ENCODE measurements around the gene POLD3. TPM values are rescaled to one million over a fixed set of nuclear protein-coding genes. Genes with fewer than 3 reads are reported as not detected.
A peak's percentile ranks its signal among the peaks of the same experiment; 100 is the strongest.

POLD3 gene
- polyA plus RNA-seq, 2 of the 4 experiments (the other 2 are of a cell fraction) = 20.7 to 36.3 TPM

DNA sequence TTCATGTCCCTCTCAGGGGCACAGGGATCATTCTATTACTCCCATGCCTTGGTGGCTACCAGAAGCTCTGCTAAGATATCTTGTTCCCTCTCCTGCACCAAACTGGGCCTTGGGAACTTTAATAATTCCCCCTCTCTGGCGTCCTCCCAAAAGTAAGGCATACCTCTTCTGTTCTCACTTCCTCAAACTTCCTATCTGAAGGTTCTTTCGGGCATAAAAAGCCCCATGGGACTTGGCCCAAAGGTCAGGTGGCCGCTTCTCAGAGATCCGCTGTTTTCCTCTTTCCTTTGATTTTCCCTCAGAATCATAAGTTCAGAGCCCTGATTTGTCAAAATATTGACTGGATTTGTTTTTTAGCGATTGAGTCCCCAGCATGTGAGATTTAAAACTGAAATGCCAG lies 13.0 kb downstream of the POLD3 start:
- 88% methylated on average over 5 of the region's 5 CpGs for WGBS (ENCODE audit: missing lambda C conversion rate)
- H3K4me2 ChIP-seq = no peak overlapping the region
- FAIRE-seq (no peak), ATAC-seq (no peak), DNase-seq (ENCODE audit: low read depth in 1 of 2, low spot score in 1 of 2) (no peak)
- H3K4me1 ChIP-seq = no peaks in the 10 kb centered on the region
- no peaks in the 10 kb centered on the region for H3K9me3 ChIP-seq
- TF ChIP-seq SMC3 (IDR thresholded peaks at IDR 0.05) (no peak), TFCP2L1 (CRISPR knock-in tag; IDR thresholded peaks at IDR 0.05) (no peak), NR3C1 (IDR thresholded peaks at IDR 0.05) (no peak), EP300 (IDR thresholded peaks at IDR 0.05) (no peak), ZSCAN20 (CRISPR knock-in tag; IDR thresholded peaks at IDR 0.05) (no peak), ESRRA (IDR thresholded peaks at IDR 0.05; ENCODE audit: borderline replicate concordance, low read length) (no peak), FOSB (CRISPR knock-in tag; IDR thresholded peaks at IDR 0.05) (no peak), POLR2A (IDR thresholded peaks at IDR 0.05; ENCODE audit: low read length) (no peak), KDM5A (IDR thresholded peaks at IDR 0.05) (no peak), KDM1A (IDR thresholded peaks at IDR 0.05; ENCODE audit: low read depth) (no peak), FOSL2 (IDR thresholded peaks at IDR 0.05) (no peak), FOSL2 (CRISPR knock-in tag; IDR thresholded peaks at IDR 0.05) (no peak), RNF2 (IDR thresholded peaks at IDR 0.05; ENCODE audit: borderline replicate concordance, low read depth) (no peak), PHF8 (IDR thresholded peaks at IDR 0.05; ENCODE audit: borderline replicate concordance, low read depth) (no peak), JUNB (IDR thresholded peaks at IDR 0.05) (no peak)
- TF ChIP-seq, protein P1, sequence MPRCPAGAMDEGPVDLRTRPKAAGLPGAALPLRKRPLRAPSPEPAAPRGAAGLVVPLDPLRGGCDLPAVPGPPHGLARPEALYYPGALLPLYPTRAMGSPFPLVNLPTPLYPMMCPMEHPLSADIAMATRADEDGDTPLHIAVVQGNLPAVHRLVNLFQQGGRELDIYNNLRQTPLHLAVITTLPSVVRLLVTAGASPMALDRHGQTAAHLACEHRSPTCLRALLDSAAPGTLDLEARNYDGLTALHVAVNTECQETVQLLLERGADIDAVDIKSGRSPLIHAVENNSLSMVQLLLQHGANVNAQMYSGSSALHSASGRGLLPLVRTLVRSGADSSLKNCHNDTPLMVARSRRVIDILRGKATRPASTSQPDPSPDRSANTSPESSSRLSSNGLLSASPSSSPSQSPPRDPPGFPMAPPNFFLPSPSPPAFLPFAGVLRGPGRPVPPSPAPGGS (IDR thresholded peaks at IDR 0.05) = no peak
- TF ChIP-seq, protein P2, sequence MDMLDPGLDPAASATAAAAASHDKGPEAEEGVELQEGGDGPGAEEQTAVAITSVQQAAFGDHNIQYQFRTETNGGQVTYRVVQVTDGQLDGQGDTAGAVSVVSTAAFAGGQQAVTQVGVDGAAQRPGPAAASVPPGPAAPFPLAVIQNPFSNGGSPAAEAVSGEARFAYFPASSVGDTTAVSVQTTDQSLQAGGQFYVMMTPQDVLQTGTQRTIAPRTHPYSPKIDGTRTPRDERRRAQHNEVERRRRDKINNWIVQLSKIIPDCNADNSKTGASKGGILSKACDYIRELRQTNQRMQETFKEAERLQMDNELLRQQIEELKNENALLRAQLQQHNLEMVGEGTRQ (IDR thresholded peaks at IDR 0.05) = no peak
- TF ChIP-seq, protein P3, sequence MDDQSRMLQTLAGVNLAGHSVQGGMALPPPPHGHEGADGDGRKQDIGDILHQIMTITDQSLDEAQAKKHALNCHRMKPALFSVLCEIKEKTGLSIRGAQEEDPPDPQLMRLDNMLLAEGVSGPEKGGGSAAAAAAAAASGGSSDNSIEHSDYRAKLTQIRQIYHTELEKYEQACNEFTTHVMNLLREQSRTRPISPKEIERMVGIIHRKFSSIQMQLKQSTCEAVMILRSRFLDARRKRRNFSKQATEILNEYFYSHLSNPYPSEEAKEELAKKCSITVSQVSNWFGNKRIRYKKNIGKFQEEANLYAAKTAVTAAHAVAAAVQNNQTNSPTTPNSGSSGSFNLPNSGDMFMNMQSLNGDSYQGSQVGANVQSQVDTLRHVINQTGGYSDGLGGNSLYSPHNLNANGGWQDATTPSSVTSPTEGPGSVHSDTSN (IDR thresholded peaks at IDR 0.05) = no peak
- TF ChIP-seq, protein P4, sequence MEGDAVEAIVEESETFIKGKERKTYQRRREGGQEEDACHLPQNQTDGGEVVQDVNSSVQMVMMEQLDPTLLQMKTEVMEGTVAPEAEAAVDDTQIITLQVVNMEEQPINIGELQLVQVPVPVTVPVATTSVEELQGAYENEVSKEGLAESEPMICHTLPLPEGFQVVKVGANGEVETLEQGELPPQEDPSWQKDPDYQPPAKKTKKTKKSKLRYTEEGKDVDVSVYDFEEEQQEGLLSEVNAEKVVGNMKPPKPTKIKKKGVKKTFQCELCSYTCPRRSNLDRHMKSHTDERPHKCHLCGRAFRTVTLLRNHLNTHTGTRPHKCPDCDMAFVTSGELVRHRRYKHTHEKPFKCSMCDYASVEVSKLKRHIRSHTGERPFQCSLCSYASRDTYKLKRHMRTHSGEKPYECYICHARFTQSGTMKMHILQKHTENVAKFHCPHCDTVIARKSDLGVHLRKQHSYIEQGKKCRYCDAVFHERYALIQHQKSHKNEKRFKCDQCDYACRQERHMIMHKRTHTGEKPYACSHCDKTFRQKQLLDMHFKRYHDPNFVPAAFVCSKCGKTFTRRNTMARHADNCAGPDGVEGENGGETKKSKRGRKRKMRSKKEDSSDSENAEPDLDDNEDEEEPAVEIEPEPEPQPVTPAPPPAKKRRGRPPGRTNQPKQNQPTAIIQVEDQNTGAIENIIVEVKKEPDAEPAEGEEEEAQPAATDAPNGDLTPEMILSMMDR (IDR thresholded peaks at IDR 0.05) = no peak
- TF ChIP-seq, protein P5, sequence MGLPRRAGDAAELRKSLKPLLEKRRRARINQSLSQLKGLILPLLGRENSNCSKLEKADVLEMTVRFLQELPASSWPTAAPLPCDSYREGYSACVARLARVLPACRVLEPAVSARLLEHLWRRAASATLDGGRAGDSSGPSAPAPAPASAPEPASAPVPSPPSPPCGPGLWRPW (IDR thresholded peaks at IDR 0.05) = no peak
- TF ChIP-seq, protein P6, sequence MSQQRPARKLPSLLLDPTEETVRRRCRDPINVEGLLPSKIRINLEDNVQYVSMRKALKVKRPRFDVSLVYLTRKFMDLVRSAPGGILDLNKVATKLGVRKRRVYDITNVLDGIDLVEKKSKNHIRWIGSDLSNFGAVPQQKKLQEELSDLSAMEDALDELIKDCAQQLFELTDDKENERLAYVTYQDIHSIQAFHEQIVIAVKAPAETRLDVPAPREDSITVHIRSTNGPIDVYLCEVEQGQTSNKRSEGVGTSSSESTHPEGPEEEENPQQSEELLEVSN (IDR thresholded peaks at IDR 0.05; ENCODE audit: borderline replicate concordance, low read depth) = no peak
- ChIA-PET CTCF (interaction anchor here (1.1 to 2.5 kb wide), 4 partner anchors 97 to 134 kb away, joined by 3 to 9 read pairs (median 8); no protein-coding TSS in a partner anchor), POLR2A (no interaction called here)
- no peak overlapping the region for H3K4me3 ChIP-seq
- H3K27ac ChIP-seq = no peak overlapping the region

DNA sequence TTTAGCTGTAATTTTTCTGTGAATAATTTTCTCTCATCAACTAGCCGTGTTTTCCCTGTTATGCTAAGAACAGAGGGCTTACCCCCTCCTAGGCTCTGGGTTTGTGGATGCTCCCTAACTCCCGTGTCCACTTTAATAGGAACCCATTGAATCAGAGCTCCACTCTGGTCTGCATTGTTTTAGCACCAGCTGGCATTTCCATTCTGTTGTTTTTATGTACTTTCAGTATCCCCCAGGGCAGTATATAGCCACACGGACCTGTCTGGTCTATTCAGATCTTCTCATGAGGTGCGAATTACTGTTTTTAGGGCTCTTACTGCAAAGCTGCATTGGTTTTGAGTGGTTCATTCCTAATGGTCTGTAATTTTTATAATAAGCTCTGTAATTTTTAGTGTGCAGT lies 16.0 kb downstream of the POLD3 start:
- POLR2A ChIA-PET = no interaction called here
- TF ChIP-seq RCOR1 (IDR thresholded peaks at IDR 0.05; ENCODE audit: low read depth, low read length) (no peak), EHMT2 (IDR thresholded peaks at IDR 0.05; ENCODE audit: low read depth) (no peak), SREBF2 (IDR thresholded peaks at IDR 0.05) (no peak), HEYL (CRISPR knock-in tag; IDR thresholded peaks at IDR 0.05) (no peak), POLR2A (IDR thresholded peaks at IDR 0.05; ENCODE audit: low read length) (no peak), KDM1A (IDR thresholded peaks at IDR 0.05; ENCODE audit: low read depth) (no peak), HOXB5 (CRISPR knock-in tag; IDR thresholded peaks at IDR 0.05) (no peak), CHD4 (IDR thresholded peaks at IDR 0.05; ENCODE audit: borderline replicate concordance) (no peak), CBX2 (IDR thresholded peaks at IDR 0.05; ENCODE audit: borderline replicate concordance, low read depth) (no peak)
- TF ChIP-seq, protein P4 (IDR thresholded peaks at IDR 0.05) = no peak
- TF ChIP-seq, protein P6 (IDR thresholded peaks at IDR 0.05; ENCODE audit: borderline replicate concordance, low read depth) = no peak
- Histone ChIP-seq H3K27ac (0 out of 6 replicates have a peak overlapping the region, but pooled peaks of 1 of the 2 experiments have one; percentile 2), H3K4me1 (peaks cover 22% of the 10 kb centered on the region), H3K9me3 (no peaks in the 10 kb centered on the region), H3K4me3 (no peak overlapping the region), H3K4me2 (no peak overlapping the region)
- DNase-seq (ENCODE audit: low read depth in 1 of 2, low spot score in 1 of 2) (no peak), FAIRE-seq (no peak), ATAC-seq (no peak)
- CTCF ChIA-PET = interaction anchor here (0.9 to 2.0 kb wide), 12 partner anchors 12 to 633 kb away, joined by 3 to 20 read pairs (median 4); no protein-coding TSS in a partner anchor
- WGBS (ENCODE audit: missing lambda C conversion rate) = 90% methylated on average over 4 of the region's 4 CpGs

Measured in A549 (cell line).